ENCODE measurements around the gene RSPH1. TPM values are rescaled to one million over a fixed set of nuclear protein-coding genes. Genes with fewer than 3 reads are reported as not detected.

Gene RSPH1
- total RNA-seq, result 1.2 TPM

DNA sequence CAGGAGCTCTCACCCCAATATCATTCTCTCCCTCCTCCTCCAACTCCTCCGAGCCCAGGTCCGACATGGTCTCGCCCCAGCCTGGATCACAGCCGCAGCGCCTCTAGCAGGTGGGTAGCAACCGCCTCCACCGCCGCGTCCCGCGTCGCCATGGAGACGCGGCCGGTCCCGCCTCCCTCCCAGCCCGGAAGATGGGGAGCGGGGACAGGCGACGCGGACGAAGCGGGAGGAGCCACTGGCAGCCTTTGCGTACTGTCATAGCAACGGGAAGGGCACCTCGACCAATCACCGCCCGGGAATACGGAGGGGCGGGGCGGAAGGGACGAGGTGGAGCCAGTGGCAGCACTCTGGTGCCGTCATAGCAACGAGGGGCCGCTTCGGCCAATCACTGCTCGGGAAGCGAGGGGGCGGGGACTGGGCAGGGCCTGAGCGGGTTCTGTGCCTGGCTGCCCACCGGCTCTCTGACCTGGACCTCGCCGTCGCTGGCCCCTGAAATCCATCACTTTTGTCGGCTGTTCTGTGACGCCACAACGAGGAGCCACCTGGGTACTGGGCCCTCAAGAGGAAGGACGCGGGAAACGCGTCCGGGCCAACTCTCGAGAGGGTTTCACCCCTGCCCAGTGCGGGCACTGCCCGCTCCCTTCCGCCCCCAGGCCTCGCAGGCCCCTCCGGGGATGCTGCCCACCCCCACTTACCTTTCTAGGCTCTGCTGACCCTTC, at the start of gene RSPH1:
RSPH1 (minus strand) TSS at position 105 of the 719 bp plus-strand sequence; CDS start at position 67, 38 bp downstream.

DNA sequence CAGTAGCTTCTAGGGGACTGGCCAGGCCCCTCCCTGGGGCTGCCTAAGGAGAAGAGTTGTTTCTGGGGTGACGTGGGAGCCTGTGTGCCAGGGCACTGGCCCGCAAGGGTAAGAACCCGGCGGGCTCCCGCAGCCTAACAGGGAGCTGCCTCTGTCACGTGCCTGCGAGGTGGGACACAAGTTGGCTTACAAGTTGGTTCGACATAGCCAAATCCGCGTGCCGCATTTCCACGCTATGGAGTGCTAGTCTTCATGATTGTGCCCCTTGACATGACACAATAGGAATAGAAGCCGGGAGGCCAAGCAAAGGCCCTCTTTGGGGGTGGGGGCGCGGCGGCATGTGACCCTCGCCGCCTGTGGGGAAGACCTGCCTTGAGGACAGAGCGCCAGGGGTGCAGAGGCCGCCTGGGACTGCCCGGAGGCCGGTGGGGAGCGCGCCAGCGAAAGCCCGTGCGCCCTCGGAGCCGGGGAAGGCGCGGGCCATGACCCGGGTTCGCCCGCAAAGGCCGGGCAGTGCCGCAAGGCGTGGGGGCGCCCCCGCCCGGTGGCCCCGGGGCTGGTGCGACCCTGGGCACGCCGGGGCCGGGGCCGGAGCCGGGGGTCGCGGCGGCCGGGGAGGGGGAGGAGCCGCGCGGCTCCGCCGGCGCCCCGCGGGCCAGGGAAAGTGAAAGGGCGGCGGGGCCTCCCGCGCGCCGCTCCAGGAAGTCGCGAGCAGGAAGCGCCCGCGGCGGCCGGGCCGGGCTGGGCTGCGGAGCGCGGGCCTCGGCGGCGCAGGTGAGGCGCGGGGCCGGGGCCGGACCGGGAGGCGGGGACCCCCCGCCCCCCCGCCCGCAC, 17.3 kb upstream of the RSPH1 start, which contains the start of gene SLC37A1:
SLC37A1 (plus strand) TSS at position 702 of the 834 bp plus-strand sequence. CDS start 4,603 bp downstream, outside the sequence.

Other genes starting within 250 kb of the RSPH1 start
- 3.6 TPM for gene TFF3, start 180.8 kb downstream of the RSPH1 start, total RNA-seq
- gene TFF2, start 145.2 kb downstream of the RSPH1 start, total RNA-seq, result not detected
- gene TFF1, start 129.7 kb downstream of the RSPH1 start, total RNA-seq, result not detected
- 4.4 TPM for gene TMPRSS3, start 100.2 kb downstream of the RSPH1 start, total RNA-seq
- gene UBASH3A, start 92.3 kb downstream of the RSPH1 start, total RNA-seq, result not detected
- gene SLC37A1, start 17.6 kb upstream of the RSPH1 start, total RNA-seq, result 13.5 TPM
- gene PDE9A, start 157.4 kb upstream of the RSPH1 start, total RNA-seq, result 23.3 TPM